GM12801 (cell line): Measurements from ENCODE around the gene GALNT11.

ENCODE experiments used
- CTCF ChIP-seq: IDR thresholded peaks from one replicate; pipeline ENCODE4 v1.5.1; 2011; ENCODE audit warnings: control low read depth; ENCODE audit not compliant: insufficient read length; ENCODE audit errors: extremely low read depth

Gene GALNT11

GRCh38 chr7:152050547-152050971, 25.1 kb downstream of the GALNT11 start:
- no peak for TF ChIP-seq CTCF

- TF ChIP-seq CTCF: no peak
Observed at GRCh38 chr7:152051968-152052367, 26.5 kb downstream of the GALNT11 start.

- no peak for TF ChIP-seq CTCF
Observed at GRCh38 chr7:152052771-152053170, 27.3 kb downstream of the GALNT11 start.

- TF ChIP-seq CTCF: no peak
Observed at GRCh38 chr7:152054367-152055230, 29.1 kb downstream of the GALNT11 start.

- no peak for TF ChIP-seq CTCF
Observed at GRCh38 chr7:152056621-152057274, 31.3 kb downstream of the GALNT11 start.

GRCh38 chr7:152059311-152059710, 33.8 kb downstream of the GALNT11 start:
- no peak for TF ChIP-seq CTCF

GRCh38 chr7:152072421-152072820, 46.9 kb downstream of the GALNT11 start:
- TF ChIP-seq CTCF: no peak
